ENCODE results near the gene WNT3A. TPM values are rescaled to one million over a fixed set of nuclear protein-coding genes. Genes with fewer than 3 reads are reported as not detected.
A peak's percentile ranks its signal among the peaks of the same experiment; 100 is the strongest.

The WNT3A gene
- total and polyA plus RNA-seq, 9 of the 15 experiments (the other 6 are each of a cell fraction or from before 2014, with no cell fraction given), result not detected

GRCh38 chr1:228081578-228082213, 74.9 kb downstream of the WNT3A start (continued):
- TF ChIP-seq ETS1 (conservative IDR thresholded peaks at IDR 0.05; ENCODE audit: control insufficient read depth, low read depth, low read length), result peak; percentile 19; the same call in 1 of the 2 replicates
- no peak for TF ChIP-seq NFYB (IDR thresholded peaks at IDR 0.05; ENCODE audit: extremely low read depth, insufficient read length)
- TF ChIP-seq UBTF (IDR thresholded peaks at IDR 0.05; ENCODE audit: borderline replicate concordance in 1 of 2, low read depth in 2 of 2, low read length in 2 of 2), result peak; percentile 17 to 29; a peak in 1 of 4 replicates
- peak; percentile 27; the same call in 1 of the 2 replicates for TF ChIP-seq ZC3H4 (CRISPR knock-in tag; IDR thresholded peaks at IDR 0.05; ENCODE audit: borderline replicate concordance)
- TF ChIP-seq ZFX (CRISPR knock-in tag; IDR thresholded peaks at IDR 0.05), result peak; percentile 67
- TF ChIP-seq HSF4 (CRISPR knock-in tag; IDR thresholded peaks at IDR 0.05; ENCODE audit: borderline replicate concordance), result no peak
- TF ChIP-seq KDM5B (IDR thresholded peaks at IDR 0.05; ENCODE audit: insufficient replicate concordance, low read depth, low read length), result peak; percentile 24
- TF ChIP-seq PTRF (tag; IDR thresholded peaks at IDR 0.05), result no peak
- peak; percentile 11; the same call in 1 of the 2 replicates for TF ChIP-seq VEZF1 (CRISPR knock-in tag; IDR thresholded peaks at IDR 0.05)
- TF ChIP-seq FOXO4 (CRISPR knock-in tag; IDR thresholded peaks at IDR 0.05), result no peak
- 0 out of 4 replicates have a peak, but pooled peaks of 1 of the 2 experiments have one; percentile 6 for TF ChIP-seq SIN3A (IDR thresholded peaks at IDR 0.05; ENCODE audit: borderline replicate concordance in 2 of 2, control insufficient read depth in 1 of 2, low read depth in 2 of 2, low read length in 2 of 2)
- TF ChIP-seq NR2C2 (CRISPR knock-in tag; IDR thresholded peaks at IDR 0.05), result peak; percentile 19; the same call in 1 of the 2 replicates
- no peak for TF ChIP-seq NR2C2 (tag; IDR thresholded peaks at IDR 0.05)
- TF ChIP-seq POLR2AphosphoS5 (IDR thresholded peaks at IDR 0.05; ENCODE audit: control insufficient read depth, insufficient read depth, low read depth, low read length), result 0 out of 2 replicates have a peak, but pooled peaks have one; percentile 20
- TF ChIP-seq SMAD3 (CRISPR knock-in tag; conservative IDR thresholded peaks at IDR 0.05), result no peak
- TF ChIP-seq BRCA1 (IDR thresholded peaks at IDR 0.05), result no peak
- peak; percentile 91; the same call in 1 of the 2 replicates for TF ChIP-seq BRCA1 (CRISPR knock-in tag; IDR thresholded peaks at IDR 0.05)
- TF ChIP-seq ZFP91 (CRISPR knock-in tag; IDR thresholded peaks at IDR 0.05), result peak; percentile 38; the same call in 1 of the 2 replicates
